Endodermal cell (in vitro differentiated cells): ENCODE results near the gene CNST. TPM values are rescaled to one million over a fixed set of nuclear protein-coding genes. Genes with fewer than 3 reads are reported as not detected.

Experiments
- DNase-seq: peaks from one replicate; pipeline ENCODE4 v3.0.0-alpha.2; 2017
- H3K27ac ChIP-seq: 2 replicates; pipeline ENCODE4 v1.5.1; 2013; ENCODE audit warnings: mild to moderate bottlenecking, low read depth, low read length, moderate library complexity
- H3K27me3 ChIP-seq: 2 replicates; pipeline ENCODE4 v1.6.1; 2013; ENCODE audit warnings: mild to moderate bottlenecking, low read length, moderate library complexity; ENCODE audit not compliant: insufficient read depth, control insufficient read depth, poor library complexity, severe bottlenecking
- H3K36me3 ChIP-seq: 2 replicates; pipeline ENCODE4 v1.7.0; 2013; ENCODE audit warnings: mild to moderate bottlenecking, low read length, moderate library complexity; ENCODE audit not compliant: control insufficient read depth, insufficient read depth
- H3K4me1 ChIP-seq: one replicate; pipeline ENCODE4 v1.7.0; 2013; ENCODE audit warnings: low read length; ENCODE audit not compliant: control insufficient read depth, insufficient read depth
- H3K4me3 ChIP-seq: 2 replicates; pipeline ENCODE4 v1.5.1; 2013; ENCODE audit warnings: mild to moderate bottlenecking, low read length, moderate library complexity
- H3K9ac ChIP-seq: 2 replicates; pipeline ENCODE4 v1.6.1; 2013; ENCODE audit warnings: mild to moderate bottlenecking, low read length, moderate library complexity; ENCODE audit not compliant: poor library complexity, severe bottlenecking; ENCODE audit errors: extremely low read depth
- H3K9me3 ChIP-seq: 2 replicates; pipeline ENCODE4 v1.6.1; 2013; ENCODE audit warnings: mild to moderate bottlenecking, low read length, moderate library complexity; ENCODE audit not compliant: control insufficient read depth
- H3K27ac Mint-ChIP-seq: 2 replicates; pipeline ENCODE4 v1.8.0; 2020; ENCODE audit warnings: mixed read lengths
- H3K27me3 Mint-ChIP-seq: 2 replicates; pipeline ENCODE4 v1.8.0; 2021; ENCODE audit warnings: mild to moderate bottlenecking, mixed read lengths; ENCODE audit not compliant: insufficient read depth
- H3K36me3 Mint-ChIP-seq: 2 replicates; pipeline ENCODE4 v1.8.0; 2020; ENCODE audit warnings: low read depth, mixed read lengths
- H3K4me1 Mint-ChIP-seq: 2 replicates; pipeline ENCODE4 v1.8.0; 2020; ENCODE audit warnings: mixed read lengths
- H3K4me3 Mint-ChIP-seq: 2 replicates; pipeline ENCODE4 v1.8.0; 2020; ENCODE audit warnings: mild to moderate bottlenecking, moderate library complexity, mixed read lengths
- H3K9me3 Mint-ChIP-seq: 2 replicates; pipeline ENCODE4 v1.8.0; 2020; ENCODE audit warnings: mild to moderate bottlenecking, mixed read lengths
- WGBS, 2 experiments: methylation state at CpG; one replicate each; pipeline versions ENCODE4 v1.1.5 to v1.1.7; 2013; ENCODE audit warnings: missing lambda C conversion rate in 2 of 2, mixed read lengths in 1 of 2; ENCODE audit not compliant: insufficient coverage in 1 of 2, insufficient read length in 1 of 2; 5-methylcytosine and 5-hydroxymethylcytosine counted together
- total RNA-seq, 2 donors: library from RNA; stranded (reverse); fragmentation: NEBNext Ultra II Directional in 1 of 2; extraction: Animal tissue kit (Norgen Biotek cat#: 25700) in 1 of 2; gene quantifications; 2 replicates in 1 of 2; 3 replicates in 1 of 2; pipeline ENCODE4 v1.2.1, GENCODE V29; 2021
- TF ChIP-seq, protein P1 (sequence below): fragments of 200-600 bp; sonication (generic); conservative IDR thresholded peaks from 2 replicates; pipeline ENCODE4 v1.5.0; 2021; ENCODE audit warnings: antibody characterized with exemption, mild to moderate bottlenecking

CNST gene
- total RNA-seq, 2 donors from 2014 or later, result 14.7 to 20.3 TPM

- WGBS, 2 experiments, result 88% methylated on average over 1 of the region's 1 CpG; no CpG with 5 or more reads in 1 of the 2 experiments
- Mint-ChIP-seq H3K36me3 (peaks cover 9% of the 10 kb centered on the region), H3K4me1 (peaks cover 2% of the 10 kb centered on the region), H3K4me3 (no peak overlapping the region), H3K27me3 (peaks cover 19% of the 10 kb centered on the region), H3K27ac (no peak overlapping the region), H3K9me3 (peaks cover 29% of the 10 kb centered on the region)
- H3K36me3 ChIP-seq, result no peaks in the 10 kb centered on the region
- TF ChIP-seq, protein P1, sequence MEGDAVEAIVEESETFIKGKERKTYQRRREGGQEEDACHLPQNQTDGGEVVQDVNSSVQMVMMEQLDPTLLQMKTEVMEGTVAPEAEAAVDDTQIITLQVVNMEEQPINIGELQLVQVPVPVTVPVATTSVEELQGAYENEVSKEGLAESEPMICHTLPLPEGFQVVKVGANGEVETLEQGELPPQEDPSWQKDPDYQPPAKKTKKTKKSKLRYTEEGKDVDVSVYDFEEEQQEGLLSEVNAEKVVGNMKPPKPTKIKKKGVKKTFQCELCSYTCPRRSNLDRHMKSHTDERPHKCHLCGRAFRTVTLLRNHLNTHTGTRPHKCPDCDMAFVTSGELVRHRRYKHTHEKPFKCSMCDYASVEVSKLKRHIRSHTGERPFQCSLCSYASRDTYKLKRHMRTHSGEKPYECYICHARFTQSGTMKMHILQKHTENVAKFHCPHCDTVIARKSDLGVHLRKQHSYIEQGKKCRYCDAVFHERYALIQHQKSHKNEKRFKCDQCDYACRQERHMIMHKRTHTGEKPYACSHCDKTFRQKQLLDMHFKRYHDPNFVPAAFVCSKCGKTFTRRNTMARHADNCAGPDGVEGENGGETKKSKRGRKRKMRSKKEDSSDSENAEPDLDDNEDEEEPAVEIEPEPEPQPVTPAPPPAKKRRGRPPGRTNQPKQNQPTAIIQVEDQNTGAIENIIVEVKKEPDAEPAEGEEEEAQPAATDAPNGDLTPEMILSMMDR, result no peak
- peaks cover 14% of the 10 kb centered on the region for H3K27me3 ChIP-seq
- H3K4me3 ChIP-seq, result no peak overlapping the region
- peaks cover 34% of the 10 kb centered on the region for H3K9me3 ChIP-seq
- H3K9ac ChIP-seq, result no peak overlapping the region
- DNase-seq, result no peak
- H3K27ac ChIP-seq, result no peak overlapping the region
- H3K4me1 ChIP-seq, result peaks cover 3% of the 10 kb centered on the region
These were observed 32.1 kb upstream of the CNST start for GRCh38 chr1:246534114-246534513.

DNA sequence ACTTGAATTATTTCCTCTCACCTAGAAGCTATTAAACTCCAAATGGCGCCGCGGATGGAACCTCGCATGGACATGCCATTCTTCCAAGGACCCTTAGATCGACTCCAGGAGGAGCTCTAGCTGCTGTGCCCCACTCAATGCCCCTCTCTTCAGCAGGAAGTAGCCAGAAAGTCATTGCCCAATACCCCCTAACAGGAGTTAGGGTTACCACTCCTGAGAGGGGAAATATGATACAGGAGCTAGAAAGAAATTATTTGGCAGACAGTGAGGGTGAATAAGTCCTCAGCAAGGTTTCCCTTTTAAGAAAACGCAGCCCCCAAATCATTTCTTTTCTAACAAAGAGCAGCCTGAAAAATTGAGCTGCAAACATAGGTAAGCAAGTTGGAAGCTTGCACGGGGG is 28.8 kb upstream of the CNST start:
- WGBS, 2 experiments, result 74 to 75% methylated on average over 5 to 7 of the region's 7 CpGs
- Histone ChIP-seq H3K36me3 (peaks cover 11% of the 10 kb centered on the region), H3K4me1 (peaks cover 3% of the 10 kb centered on the region), H3K9ac (no peak overlapping the region), H3K4me3 (no peak overlapping the region), H3K9me3 (peaks cover 5% of the 10 kb centered on the region), H3K27me3 (peaks cover 14% of the 10 kb centered on the region), H3K27ac (no peak overlapping the region)
- Mint-ChIP-seq H3K36me3 (peaks cover 20% of the 10 kb centered on the region), H3K27me3 (peaks cover 11% of the 10 kb centered on the region), H3K9me3 (peaks cover 3% of the 10 kb centered on the region), H3K4me1 (peaks cover 2% of the 10 kb centered on the region), H3K27ac (no peak overlapping the region), H3K4me3 (no peak overlapping the region)
- no peak for DNase-seq
- TF ChIP-seq, protein P1, result no peak

- no peak overlapping the region for H3K27ac ChIP-seq
- peaks cover 14% of the 10 kb centered on the region for H3K27me3 ChIP-seq
- Mint-ChIP-seq H3K27ac (no peak overlapping the region), H3K27me3 (peaks cover 11% of the 10 kb centered on the region), H3K36me3 (peaks cover 24% of the 10 kb centered on the region), H3K4me3 (no peak overlapping the region), H3K4me1 (peaks cover 2% of the 10 kb centered on the region), H3K9me3 (no peaks in the 10 kb centered on the region)
- H3K9me3 ChIP-seq, result peaks cover under 1% of the 10 kb centered on the region
- H3K4me3 ChIP-seq, result no peak overlapping the region
- TF ChIP-seq, protein P1, result no peak
- no peak overlapping the region for H3K9ac ChIP-seq
- no peak for DNase-seq
- peaks cover 3% of the 10 kb centered on the region for H3K4me1 ChIP-seq
- peaks cover 15% of the 10 kb centered on the region for H3K36me3 ChIP-seq
- 93 to 94% methylated on average over 3 of the region's 3 CpGs for WGBS, 2 experiments
These were observed 28.4 kb upstream of the CNST start for GRCh38 chr1:246537887-246538286.
